Measurements from ENCODE around the gene CCDC112.
"Not testable (repeated sequence)": the region's sequence is repeated elsewhere in the genome, so short reads cannot be mapped to it uniquely, and the experiment has no call there.

The CCDC112 gene

DNA sequence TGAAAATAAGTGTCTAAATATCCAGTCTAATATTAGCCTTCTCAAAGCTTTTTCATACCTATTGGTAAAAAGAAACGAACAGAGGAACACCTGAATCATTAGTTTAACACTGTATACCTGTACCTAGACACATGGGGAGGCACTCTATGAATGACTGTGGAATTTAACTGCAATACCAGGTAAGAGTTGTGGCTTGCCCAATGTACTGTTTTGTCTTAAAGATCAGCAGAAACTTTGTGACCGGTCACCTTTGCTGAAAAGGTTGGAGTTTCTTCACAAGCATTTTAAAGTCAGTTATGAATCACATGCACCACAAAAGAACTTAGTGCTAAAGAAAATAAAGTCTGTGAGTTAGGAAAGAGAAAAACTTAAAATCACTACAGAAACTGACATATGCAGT, 36.2 kb downstream of the CCDC112 start:
- no peak overlapping the region for H3K4me3 ChIP-seq (ENCODE audit: control insufficient read depth, low read depth, low read length)
- no peak for DNase-seq (ENCODE audit: low read depth)
- TF ChIP-seq, protein P1, sequence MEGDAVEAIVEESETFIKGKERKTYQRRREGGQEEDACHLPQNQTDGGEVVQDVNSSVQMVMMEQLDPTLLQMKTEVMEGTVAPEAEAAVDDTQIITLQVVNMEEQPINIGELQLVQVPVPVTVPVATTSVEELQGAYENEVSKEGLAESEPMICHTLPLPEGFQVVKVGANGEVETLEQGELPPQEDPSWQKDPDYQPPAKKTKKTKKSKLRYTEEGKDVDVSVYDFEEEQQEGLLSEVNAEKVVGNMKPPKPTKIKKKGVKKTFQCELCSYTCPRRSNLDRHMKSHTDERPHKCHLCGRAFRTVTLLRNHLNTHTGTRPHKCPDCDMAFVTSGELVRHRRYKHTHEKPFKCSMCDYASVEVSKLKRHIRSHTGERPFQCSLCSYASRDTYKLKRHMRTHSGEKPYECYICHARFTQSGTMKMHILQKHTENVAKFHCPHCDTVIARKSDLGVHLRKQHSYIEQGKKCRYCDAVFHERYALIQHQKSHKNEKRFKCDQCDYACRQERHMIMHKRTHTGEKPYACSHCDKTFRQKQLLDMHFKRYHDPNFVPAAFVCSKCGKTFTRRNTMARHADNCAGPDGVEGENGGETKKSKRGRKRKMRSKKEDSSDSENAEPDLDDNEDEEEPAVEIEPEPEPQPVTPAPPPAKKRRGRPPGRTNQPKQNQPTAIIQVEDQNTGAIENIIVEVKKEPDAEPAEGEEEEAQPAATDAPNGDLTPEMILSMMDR (IDR thresholded peaks at IDR 0.05; ENCODE audit: control insufficient read depth, insufficient read depth, low read depth, low read length, missing control alignments): no peak

DNA sequence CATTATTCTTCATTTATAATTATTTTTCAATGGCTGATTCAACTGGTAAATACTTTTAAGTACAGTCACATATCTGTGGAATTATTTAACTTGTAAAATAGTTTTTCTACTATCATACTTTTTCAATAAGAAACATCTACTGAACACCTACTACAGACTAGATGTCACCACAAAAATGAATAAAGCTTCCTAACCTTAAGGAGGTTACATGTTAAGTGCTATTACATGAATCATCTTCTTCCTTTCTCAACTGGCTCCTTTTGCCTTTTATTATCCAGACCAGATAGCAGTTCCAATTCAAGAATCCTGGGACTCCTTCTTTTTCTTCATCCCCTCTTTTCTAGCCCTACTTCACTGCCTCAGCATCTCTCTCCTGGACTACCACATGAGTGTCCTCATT, 38.5 kb downstream of the CCDC112 start:
- TF ChIP-seq, protein P1 (IDR thresholded peaks at IDR 0.05; ENCODE audit: control insufficient read depth, insufficient read depth, low read depth, low read length, missing control alignments): no peak
- peak; percentile 14 for DNase-seq (ENCODE audit: low read depth)
- H3K4me3 ChIP-seq (ENCODE audit: control insufficient read depth, low read depth, low read length): no peak overlapping the region

DNA sequence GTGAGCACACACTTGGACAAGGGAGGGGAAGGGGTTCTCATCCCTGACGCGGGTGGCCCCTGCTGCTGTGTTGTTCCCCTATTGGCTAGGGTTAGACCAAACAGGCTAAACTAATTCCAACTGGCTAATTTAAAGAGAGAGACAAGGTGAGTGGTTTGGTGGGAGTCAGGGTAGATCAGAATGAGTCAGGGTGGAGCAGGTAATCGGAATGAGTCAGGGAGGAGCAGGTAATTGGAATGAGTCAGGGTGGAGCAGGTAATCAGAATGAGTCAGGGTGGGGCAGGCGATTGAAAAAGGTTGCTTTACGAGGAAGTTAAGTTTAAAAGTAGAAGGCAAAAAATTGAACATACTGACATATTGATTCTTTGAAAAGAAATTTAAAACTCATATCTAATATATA, 47.1 kb downstream of the CCDC112 start:
- not testable (repeated sequence) for H3K4me3 ChIP-seq (ENCODE audit: control insufficient read depth, low read depth, low read length); DNase-seq (ENCODE audit: low read depth)

DNA sequence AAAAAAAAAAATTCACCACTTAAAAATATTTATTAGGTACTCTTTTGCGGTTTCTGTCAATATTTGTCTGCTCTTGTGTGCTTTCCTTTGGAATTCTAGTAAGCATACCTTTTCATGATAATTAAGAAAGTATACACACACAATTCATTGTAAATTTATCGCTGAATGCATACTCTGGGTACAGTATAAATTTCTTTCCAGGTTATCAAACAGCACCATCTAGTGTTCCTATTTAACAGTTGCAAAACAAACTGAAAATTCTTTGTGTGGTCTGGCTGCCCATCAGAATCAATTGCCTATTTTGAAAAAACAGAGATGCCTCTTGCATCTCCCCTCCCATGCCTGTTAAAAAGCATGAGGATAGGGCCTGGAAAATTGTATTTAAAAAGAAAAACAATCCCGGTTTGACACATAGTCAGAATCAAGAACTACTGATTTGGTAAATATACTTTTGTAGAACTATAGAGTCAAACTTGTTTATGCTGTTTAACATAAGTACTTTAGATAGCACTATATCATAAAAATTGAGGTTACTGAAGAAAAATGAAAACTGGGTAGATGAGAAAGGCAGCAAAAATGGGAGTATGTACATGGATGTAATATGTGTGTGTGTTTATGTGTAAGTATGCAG, 50.0 kb downstream of the CCDC112 start:
- TF ChIP-seq, protein P1 (IDR thresholded peaks at IDR 0.05; ENCODE audit: control insufficient read depth, insufficient read depth, low read depth, low read length, missing control alignments): peak; percentile 63
- no peak overlapping the region for H3K4me3 ChIP-seq (ENCODE audit: control insufficient read depth, low read depth, low read length)
- DNase-seq (ENCODE audit: low read depth): no peak

DNA sequence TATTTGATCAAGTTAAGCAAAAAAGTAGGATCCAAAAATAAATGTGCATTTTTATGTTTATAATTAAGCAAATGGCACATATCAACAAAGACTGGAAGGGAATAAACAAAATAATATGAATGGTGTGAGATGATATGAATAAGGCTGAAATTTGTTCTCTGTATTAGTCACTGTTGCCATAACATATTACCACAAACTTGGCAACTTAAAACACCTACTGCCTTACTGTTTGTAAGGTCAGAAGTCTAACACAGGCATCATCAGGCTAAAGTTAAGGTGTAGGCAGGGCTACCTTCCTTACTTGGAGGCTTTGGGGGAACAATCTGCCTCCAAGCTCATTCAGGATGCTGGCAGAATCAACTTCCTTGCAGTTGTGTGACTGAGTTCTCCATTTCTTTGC, 53.0 kb downstream of the CCDC112 start:
- no peak for DNase-seq (ENCODE audit: low read depth)
- H3K4me3 ChIP-seq (ENCODE audit: control insufficient read depth, low read depth, low read length): no peak overlapping the region
- TF ChIP-seq, protein P1 (IDR thresholded peaks at IDR 0.05; ENCODE audit: control insufficient read depth, insufficient read depth, low read depth, low read length, missing control alignments): no peak

DNA sequence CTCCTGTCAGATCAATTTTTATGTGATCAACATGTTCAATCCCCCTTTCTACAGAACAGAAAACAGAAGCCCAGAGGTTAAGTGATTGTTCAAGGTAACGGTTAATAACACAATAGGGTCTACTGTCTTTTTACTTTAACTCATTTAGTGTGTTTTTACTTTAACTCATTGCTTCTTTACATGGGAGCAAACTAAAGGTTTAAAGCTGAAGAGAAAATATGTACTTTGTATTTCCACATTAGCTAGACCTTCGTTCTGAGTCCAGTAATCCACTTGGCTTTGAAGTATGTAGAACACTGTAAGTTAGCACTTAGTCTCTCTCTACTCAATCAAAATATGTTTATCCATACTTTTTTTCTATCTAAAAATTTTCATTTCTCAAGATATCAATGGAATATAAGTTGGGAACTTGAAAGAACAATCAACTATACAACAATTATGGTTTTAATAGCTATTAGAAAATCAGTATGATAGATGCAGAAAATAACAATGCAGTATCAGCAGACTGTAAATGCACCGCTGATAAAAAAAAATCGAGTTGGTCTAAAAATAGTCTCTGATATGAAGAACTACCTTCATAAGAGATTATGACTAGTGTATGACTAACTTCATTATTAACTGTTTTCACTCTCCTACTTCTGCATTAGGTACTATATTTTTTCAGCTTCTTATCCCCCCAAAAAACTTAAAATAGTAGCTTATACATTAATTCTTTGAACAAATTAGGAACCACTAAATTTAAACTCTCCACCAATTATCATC, 54.4 kb downstream of the CCDC112 start:
- TF ChIP-seq, protein P1 (IDR thresholded peaks at IDR 0.05; ENCODE audit: control insufficient read depth, insufficient read depth, low read depth, low read length, missing control alignments): no peak
- no peak for DNase-seq (ENCODE audit: low read depth)
- H3K4me3 ChIP-seq (ENCODE audit: control insufficient read depth, low read depth, low read length): no peak overlapping the region

DNA sequence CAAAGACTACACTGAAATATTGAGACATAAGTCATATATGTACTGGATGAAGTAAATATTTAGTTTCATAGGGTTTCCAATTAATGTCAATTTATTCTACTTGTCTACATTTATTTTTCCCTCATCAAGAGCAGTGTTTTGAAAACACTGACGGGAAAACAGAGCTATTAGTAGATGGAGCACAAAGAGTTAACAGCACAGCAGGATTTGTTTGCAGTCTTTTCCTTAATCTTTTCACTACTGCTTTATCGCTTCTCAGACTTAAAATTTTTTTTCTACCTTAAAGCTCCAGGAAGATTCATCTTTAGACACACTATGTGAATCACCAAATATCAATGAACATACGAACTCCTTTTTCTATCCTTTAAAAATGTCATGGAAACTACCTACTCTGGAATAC, 59.4 kb downstream of the CCDC112 start:
- no peak for DNase-seq (ENCODE audit: low read depth)
- TF ChIP-seq, protein P1 (IDR thresholded peaks at IDR 0.05; ENCODE audit: control insufficient read depth, insufficient read depth, low read depth, low read length, missing control alignments): no peak
- H3K4me3 ChIP-seq (ENCODE audit: control insufficient read depth, low read depth, low read length): no peak overlapping the region

Data from AG09309 (cell line).